ENCODE data around the gene MRPL44.

Gene MRPL44

DNA sequence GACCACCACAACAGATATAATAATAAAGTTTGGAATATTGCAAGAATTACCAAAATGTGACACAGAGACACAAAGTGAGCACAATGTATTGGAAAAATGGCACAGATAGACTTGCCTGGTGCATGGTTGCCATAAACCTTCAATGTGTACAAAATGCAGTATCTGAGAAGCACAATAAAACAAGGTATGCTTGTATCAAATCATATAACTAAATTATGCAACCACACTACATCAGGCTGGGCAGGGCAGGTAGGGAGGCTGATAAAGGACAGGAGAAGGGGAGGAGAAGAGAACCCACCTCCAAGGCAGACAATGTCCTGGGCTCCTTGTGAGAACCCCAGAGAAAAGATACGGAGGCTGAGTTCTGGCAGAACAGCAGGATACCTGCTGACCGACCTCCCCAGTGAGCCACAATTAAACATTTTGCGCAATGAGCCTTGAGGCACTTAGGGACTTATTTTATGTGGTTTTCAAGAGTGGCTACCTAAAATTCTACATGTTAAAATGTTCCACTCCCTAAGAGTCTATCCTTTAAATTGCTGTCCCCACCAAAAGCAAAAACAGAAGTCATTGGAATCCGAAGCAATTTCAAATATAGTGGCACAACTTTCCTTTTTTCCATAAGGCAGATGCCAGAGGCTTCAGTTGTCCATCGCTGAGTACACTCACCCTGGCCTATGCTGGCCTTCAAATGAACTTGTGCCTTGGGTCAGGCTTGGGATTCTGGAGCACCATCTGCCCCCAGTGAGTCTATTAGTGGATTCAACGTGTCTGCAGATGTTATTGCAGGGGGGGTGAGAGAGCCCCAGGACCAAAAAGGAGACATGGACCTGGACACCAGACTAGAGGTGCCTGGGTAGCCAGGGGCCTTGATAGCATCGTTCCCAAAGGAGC, 28.9 kb upstream of the MRPL44 start:
- Histone ChIP-seq H3K9ac (ENCODE audit: low read length) (no peak overlapping the region), H3K4me1 (ENCODE audit: low read length) (no peaks in the 10 kb centered on the region), H3K79me2 (ENCODE audit: low read length) (peaks cover 34% of the 10 kb centered on the region), H3K4me3 (ENCODE audit: low read length) (no peak overlapping the region), H3K36me3 (replicated peaks; ENCODE audit: insufficient read depth, low read length) (no peaks in the 10 kb centered on the region), H3K9me2 (replicated peaks; ENCODE audit: insufficient read depth, low read length) (no peaks in the 10 kb centered on the region), H3K27me3 (replicated peaks; ENCODE audit: insufficient read depth, low read length) (no peaks in the 10 kb centered on the region), H3K9me3 (replicated peaks; ENCODE audit: insufficient read depth, low read length) (no peaks in the 10 kb centered on the region), H3K4me2 (ENCODE audit: low read depth, low read length) (no peak overlapping the region), H3K27ac (ENCODE audit: low read length) (no peak overlapping the region), H3F3A (ENCODE audit: insufficient read depth, low read length) (no peaks in the 10 kb centered on the region), H2AFZ (ENCODE audit: low read length) (no peak overlapping the region), H4K20me1 (ENCODE audit: insufficient read depth, low read length) (no peaks in the 10 kb centered on the region)
- TF ChIP-seq EZH2phosphoT487 (IDR thresholded peaks at IDR 0.05; ENCODE audit: low read length) = no peak
- TF ChIP-seq, protein P1, sequence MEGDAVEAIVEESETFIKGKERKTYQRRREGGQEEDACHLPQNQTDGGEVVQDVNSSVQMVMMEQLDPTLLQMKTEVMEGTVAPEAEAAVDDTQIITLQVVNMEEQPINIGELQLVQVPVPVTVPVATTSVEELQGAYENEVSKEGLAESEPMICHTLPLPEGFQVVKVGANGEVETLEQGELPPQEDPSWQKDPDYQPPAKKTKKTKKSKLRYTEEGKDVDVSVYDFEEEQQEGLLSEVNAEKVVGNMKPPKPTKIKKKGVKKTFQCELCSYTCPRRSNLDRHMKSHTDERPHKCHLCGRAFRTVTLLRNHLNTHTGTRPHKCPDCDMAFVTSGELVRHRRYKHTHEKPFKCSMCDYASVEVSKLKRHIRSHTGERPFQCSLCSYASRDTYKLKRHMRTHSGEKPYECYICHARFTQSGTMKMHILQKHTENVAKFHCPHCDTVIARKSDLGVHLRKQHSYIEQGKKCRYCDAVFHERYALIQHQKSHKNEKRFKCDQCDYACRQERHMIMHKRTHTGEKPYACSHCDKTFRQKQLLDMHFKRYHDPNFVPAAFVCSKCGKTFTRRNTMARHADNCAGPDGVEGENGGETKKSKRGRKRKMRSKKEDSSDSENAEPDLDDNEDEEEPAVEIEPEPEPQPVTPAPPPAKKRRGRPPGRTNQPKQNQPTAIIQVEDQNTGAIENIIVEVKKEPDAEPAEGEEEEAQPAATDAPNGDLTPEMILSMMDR (IDR thresholded peaks at IDR 0.05; ENCODE audit: low read length) = no peak
- TF ChIP-seq EZH2 (optimal IDR thresholded peaks at IDR 0.05; ENCODE audit: low read depth, low read length) = no peak
- no peak for DNase-seq

DNA sequence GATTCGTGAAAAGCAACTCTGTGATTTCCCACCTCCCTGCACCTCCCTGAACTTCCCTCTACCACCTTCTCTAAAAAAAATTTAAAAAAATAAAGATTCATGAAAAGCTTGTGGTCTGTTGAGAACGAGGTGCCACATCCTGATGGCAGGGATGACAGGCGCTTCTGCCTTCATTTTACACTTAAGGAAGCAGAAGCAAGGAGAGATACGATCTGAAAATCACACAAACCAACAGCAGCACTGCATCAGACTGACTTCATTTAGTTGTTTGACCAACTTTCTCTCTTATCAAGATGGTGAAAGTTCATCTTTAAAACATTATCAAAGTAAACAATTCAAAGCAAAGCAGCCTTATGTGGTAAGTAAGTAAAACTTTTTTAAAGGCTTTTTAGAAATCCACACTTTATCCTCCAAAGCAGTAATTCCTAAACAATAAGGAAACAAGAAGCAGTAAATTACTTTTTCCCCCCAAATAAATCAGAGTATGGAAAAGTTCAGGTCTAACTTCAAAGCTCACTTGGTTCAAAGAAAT, 27.6 kb upstream of the MRPL44 start:
- Histone ChIP-seq H4K20me1 (ENCODE audit: insufficient read depth, low read length) (no peaks in the 10 kb centered on the region), H3K4me1 (ENCODE audit: low read length) (no peaks in the 10 kb centered on the region), H3K27me3 (replicated peaks; ENCODE audit: insufficient read depth, low read length) (no peaks in the 10 kb centered on the region), H2AFZ (ENCODE audit: low read length) (no peak overlapping the region), H3K79me2 (ENCODE audit: low read length) (peaks cover 43% of the 10 kb centered on the region), H3K9me2 (replicated peaks; ENCODE audit: insufficient read depth, low read length) (no peaks in the 10 kb centered on the region), H3K4me2 (ENCODE audit: low read depth, low read length) (no peak overlapping the region), H3K36me3 (replicated peaks; ENCODE audit: insufficient read depth, low read length) (no peaks in the 10 kb centered on the region), H3K9ac (ENCODE audit: low read length) (no peak overlapping the region), H3F3A (ENCODE audit: insufficient read depth, low read length) (no peaks in the 10 kb centered on the region), H3K27ac (ENCODE audit: low read length) (no peak overlapping the region), H3K4me3 (ENCODE audit: low read length) (no peak overlapping the region), H3K9me3 (replicated peaks; ENCODE audit: insufficient read depth, low read length) (no peaks in the 10 kb centered on the region)
- TF ChIP-seq EZH2phosphoT487 (IDR thresholded peaks at IDR 0.05; ENCODE audit: low read length) (no peak), EZH2 (optimal IDR thresholded peaks at IDR 0.05; ENCODE audit: low read depth, low read length) (no peak)
- TF ChIP-seq, protein P1 (IDR thresholded peaks at IDR 0.05; ENCODE audit: low read length) = no peak
- no peak for DNase-seq

DNA sequence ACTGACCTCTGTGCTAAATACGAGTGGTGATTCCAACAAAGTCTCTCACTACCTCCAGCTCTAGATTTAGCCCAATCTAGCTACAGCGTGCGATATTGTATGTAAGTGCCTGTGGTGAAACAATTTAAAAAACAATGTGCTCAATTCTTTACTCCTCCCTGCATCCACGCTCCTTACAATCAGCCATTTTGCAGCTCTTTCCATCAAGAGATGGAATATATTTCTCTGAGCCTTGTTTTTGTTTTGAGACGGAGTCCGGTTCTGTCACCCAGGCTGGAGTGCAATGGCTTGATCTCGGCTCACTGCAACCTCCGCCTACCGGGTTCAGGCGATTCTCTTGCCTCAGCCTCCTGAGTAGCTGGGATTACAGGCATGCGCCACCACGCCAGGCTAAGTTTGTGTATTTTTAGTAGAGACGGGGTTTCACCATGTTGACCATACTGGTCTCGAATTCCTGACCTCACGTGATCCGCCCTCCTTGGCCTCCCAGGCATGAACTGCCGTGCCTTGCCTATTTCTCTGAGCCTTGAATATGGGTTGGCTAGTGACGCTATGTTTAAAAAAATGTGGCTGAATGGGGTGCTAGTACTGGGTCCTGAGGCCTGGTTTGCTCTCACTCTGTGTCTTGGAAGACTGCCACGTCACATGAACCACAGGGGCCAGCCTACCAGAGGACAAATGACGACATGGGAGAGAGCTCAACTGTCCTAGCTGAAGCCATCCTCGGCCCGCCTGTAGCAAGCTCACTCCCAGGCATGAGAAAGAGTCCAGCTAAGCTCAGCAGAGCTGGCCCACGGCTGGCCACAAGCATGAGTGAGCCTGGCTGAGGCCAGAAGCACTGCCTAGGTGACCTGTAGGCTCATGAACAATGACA, 26.9 kb upstream of the MRPL44 start:
- Histone ChIP-seq H3F3A (ENCODE audit: insufficient read depth, low read length) (no peaks in the 10 kb centered on the region), H3K9ac (ENCODE audit: low read length) (no peak overlapping the region), H3K9me2 (replicated peaks; ENCODE audit: insufficient read depth, low read length) (no peaks in the 10 kb centered on the region), H2AFZ (ENCODE audit: low read length) (no peak overlapping the region), H3K27ac (ENCODE audit: low read length) (no peak overlapping the region), H3K9me3 (replicated peaks; ENCODE audit: insufficient read depth, low read length) (no peaks in the 10 kb centered on the region), H4K20me1 (ENCODE audit: insufficient read depth, low read length) (no peaks in the 10 kb centered on the region), H3K4me3 (ENCODE audit: low read length) (no peak overlapping the region), H3K36me3 (replicated peaks; ENCODE audit: insufficient read depth, low read length) (no peaks in the 10 kb centered on the region), H3K4me1 (ENCODE audit: low read length) (no peaks in the 10 kb centered on the region), H3K4me2 (ENCODE audit: low read depth, low read length) (no peak overlapping the region), H3K27me3 (replicated peaks; ENCODE audit: insufficient read depth, low read length) (no peaks in the 10 kb centered on the region), H3K79me2 (ENCODE audit: low read length) (peaks cover 48% of the 10 kb centered on the region)
- TF ChIP-seq, protein P1 (IDR thresholded peaks at IDR 0.05; ENCODE audit: low read length) = no peak
- no peak for TF ChIP-seq EZH2phosphoT487 (IDR thresholded peaks at IDR 0.05; ENCODE audit: low read length)
- DNase-seq = no peak

Data from MM.1S (cell line).